Stimulated activated naive CD4-positive, alpha-beta T cell (primary cell): Measurements from ENCODE around the gene UROS.

Experiments
- DNase-seq, 6 experiments: peaks; one replicate each; lab custom pipeline; 2025; lab: John Stamatoyannopoulos, UW

Gene UROS

DNA sequence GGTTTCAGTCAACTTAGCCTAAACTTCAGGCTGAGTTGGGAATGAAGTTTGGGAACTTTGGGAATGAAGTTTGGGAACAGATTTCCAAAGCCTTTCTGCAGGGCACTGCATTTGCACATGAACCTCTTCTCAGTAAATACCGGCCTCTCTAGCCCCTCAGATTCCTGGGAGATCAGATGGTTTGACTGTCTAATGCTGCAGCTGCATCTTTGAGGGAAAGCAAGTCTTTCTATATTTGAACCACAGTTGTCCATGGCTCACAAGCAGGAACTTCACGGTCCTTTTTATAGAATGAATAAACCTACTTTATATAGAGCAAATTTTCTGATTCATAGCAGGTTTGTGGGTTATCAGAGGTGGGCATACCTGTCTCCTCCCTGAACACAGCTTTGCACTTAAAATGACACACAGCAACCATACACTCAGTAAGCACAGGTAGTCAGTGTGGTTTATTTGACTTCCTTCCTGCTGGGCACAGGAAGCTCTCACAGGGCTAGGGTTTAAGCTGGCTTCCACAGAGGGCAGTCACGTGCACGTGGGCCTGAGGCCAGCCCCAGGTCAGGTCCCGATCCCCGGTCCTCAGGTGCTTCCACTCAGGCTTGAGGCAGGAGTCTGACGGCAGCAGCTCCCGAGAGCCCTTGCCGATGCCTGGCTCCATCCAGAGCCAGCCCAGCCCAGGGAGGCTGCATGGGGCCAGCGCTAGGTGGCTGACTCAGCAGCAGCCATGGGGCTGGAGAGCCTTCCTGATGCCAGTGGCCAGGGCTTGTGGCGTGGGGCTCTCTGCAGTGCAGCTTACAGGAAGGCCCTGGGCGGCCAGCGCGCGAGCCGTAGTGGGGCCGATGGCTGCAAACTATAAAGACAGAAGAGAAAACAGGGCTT is 34.7 kb downstream of the UROS start:
- DNase-seq: no peak

GRCh38 chr10:125785791-125786190 is 37.3 kb downstream of the UROS start:
- DNase-seq: no peak

DNA sequence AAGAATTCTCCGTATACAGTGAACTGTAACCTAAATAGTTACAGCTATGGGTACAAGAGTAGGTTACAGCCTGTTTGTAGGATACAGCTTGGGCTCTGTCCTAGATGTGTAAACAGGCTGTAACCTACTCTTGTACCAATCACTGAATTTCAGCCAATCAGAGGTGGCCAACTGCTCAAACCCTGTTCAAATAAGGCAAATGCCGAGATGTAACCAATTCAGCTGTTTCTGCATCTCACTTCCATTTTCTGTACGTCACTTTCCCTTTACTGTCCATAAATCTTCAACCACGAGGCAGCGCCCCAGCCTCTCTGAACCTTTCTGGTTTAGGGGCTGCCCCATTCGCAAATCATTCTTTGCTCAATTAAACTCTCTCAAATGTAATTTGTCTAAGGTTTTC is 39.1 kb downstream of the UROS start:
- DNase-seq: no peak

DNA sequence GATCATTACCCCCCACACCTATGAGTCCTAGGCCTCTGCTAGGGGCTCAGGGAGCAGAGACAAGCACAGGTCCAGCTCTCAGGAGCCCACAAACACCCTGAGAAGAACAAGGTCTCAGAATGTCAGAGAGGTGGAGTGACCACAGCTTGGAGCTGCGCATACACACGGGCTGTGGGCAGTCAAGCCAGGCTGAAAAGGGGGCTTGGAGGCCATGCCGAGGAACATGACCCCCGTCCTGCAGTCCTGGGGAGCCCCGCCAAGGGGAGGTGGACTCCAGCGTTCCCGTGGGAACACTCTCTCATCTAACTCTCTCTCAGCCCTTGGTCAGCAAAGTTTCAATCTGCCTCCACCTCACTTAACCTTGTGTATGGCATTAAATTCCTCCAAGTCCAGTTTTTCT is 39.6 kb downstream of the UROS start:
- no peak for DNase-seq

DNA sequence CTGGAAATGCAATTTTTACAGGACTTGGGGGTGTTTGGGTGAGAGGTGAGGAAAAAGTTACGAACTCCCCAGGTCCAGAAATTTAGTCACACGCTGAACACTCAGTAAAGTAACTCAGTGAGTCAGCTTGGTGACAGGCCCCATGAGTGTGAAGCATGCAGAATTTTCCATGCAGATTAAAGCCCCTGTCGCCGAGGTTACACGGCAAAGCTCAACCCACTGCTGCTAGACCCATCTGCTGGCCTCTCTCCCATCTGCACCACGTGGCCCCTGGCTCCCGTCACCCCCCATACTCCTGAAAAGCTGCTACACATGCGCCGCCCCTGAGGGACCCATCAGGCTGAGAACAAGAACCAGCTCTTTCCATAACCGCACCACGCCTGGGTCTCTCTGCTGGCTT is 40.4 kb downstream of the UROS start:
- no peak for DNase-seq

- no peak for DNase-seq
Measured at GRCh38 chr10:125782054-125782453, 41.0 kb downstream of the UROS start.

DNA sequence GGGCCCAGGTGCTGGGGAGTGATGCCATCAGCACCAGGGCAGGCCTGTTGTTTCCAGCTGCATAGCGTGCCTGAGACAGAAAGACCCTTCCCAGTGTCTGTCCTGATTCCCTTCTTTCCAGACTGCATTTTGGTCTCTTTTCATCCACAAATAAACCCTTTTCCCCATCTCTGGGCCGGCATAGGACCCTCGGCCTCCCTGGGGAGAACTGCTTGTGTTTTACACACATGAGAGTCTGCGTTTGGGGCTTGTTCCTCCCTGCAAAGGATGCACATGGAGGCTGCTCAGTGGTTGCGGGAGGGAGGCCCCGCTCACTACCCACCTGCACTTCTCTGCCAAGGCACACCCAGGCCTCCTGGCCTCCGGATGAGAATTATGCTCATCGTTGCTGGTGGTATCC is 41.7 kb downstream of the UROS start:
- no peak for DNase-seq

DNA sequence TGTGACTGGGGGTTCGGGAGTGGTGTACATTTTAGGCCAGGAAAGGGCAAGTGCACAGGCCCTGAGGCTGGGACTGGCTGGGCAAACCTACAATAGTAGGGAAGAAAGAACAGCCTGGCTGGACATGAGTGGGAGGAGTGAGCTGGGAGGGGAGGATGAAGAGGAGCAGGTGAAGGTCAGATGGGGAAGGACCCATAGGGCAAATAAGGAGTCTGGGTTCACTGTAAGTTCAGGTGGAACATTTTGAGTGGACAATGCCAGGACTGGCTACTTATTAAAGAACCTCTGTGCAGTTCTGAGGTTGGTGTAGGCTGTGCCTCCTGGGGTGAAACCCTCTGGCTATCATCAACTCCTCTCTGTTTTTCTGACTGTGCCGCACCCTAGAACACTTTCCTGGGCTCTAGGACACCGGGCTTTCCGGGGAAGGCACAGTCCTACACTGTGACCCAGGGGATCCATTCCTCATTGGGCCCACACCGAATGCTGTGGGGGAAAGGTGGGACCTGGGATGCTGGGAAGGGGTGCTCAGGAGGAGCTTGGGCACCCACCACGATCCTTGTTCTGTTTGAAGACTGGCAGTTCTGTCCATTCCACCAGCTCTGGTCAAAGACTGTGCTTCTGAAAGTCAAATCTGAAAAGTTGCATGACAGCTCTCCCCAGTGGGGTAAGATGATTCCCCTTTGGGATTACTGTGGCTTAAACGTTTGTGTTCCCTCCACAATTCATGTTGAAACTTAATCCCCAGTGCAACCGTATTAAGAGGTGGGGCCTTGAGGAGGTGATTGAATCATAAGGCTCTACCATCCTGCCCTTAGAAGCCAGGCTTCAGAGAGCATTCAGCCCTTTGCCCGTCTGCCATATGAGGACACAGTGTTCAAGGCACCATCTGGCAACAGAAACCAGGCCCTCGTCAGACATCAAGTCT is 43.4 kb downstream of the UROS start:
- DNase-seq: no peak

DNA sequence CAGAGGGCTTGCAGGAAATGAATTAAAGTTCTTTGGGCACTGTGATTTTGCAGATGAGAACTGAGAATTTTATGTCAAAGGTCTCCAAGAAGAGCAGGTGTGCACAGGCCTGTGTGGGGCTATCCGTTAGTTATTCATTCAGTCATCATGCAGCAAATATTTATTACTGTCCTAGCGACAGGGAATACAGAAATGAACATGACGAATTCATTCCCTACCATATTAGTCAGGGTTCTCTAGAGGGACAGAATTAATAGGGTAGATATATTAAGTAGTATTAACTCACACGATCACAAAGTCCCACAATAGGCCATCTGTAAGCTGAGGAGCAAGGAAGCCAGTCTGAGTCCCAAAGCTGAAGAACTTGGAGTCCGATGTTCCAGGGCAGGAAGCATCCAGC is 44.5 kb downstream of the UROS start:
- DNase-seq: no peak

- no peak for DNase-seq
Measured at GRCh38 chr10:125777806-125778205, 45.3 kb downstream of the UROS start.

DNA sequence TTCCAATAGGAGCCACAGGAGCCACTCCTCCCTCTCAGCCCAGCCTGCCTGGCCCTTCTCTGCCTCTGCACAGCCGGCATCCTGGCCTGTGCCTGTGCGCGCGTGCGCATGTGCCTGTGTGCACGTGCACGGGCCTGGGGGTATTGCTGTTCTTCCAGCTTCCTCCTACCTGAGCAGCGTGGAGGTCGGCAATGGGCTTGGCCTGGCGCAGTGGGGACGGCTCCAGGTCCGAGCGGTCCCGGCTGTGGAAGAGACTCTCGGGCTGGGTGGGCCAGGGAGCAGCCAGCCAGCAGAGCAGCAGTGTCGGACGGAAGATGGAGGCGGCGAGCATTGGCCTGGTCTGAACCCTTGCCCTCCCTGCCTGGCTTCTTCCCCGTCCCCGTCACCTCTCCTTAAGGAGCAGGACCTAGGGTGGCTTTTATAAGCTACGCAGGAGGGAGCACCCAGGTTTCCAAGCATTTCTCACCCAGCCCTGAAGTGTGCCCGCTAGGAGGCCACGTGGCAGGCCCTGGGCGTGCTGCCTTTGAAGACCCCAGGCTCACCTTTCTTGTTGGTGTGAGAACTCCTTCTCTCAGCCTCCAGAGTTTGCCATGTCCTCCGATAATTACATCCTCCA is 47.5 kb downstream of the UROS start, which contains the start of gene MMP21:
MMP21 (minus strand) TSS at position 331 of the 616 bp plus-strand sequence; CDS start at position 331, 0 bp downstream.
- DNase-seq: no peak

DNA sequence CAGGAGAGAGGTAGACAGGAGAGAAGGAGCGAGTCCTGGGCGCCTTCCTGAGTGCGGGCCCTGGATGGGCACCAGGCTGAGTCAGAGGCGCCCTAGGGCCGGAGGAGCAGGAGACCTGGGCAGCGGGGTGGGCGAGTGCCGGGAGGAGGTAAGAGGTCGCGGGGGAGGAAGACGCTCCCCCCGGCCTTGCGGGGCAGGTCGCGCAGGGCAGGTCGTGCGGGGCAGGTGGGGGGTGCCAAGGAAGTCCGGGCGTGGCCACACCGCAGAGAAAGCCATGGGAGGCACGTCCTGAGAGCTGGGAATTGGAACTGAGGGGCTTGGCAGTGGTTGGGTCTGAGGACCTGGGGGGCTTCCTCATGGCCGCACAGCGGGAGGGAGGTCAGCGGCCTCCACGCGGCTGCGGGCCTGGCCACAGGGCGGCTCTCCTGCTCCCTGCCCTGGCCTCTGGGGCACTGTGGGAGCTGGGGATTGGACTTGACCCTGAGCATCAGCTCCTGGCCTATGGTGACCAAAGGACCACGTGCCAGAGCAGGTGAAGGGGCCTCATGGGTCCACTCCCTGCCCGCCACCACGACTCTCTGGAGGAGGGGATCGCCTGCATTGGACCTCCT is 48.4 kb downstream of the UROS start:
- DNase-seq: no peak

DNA sequence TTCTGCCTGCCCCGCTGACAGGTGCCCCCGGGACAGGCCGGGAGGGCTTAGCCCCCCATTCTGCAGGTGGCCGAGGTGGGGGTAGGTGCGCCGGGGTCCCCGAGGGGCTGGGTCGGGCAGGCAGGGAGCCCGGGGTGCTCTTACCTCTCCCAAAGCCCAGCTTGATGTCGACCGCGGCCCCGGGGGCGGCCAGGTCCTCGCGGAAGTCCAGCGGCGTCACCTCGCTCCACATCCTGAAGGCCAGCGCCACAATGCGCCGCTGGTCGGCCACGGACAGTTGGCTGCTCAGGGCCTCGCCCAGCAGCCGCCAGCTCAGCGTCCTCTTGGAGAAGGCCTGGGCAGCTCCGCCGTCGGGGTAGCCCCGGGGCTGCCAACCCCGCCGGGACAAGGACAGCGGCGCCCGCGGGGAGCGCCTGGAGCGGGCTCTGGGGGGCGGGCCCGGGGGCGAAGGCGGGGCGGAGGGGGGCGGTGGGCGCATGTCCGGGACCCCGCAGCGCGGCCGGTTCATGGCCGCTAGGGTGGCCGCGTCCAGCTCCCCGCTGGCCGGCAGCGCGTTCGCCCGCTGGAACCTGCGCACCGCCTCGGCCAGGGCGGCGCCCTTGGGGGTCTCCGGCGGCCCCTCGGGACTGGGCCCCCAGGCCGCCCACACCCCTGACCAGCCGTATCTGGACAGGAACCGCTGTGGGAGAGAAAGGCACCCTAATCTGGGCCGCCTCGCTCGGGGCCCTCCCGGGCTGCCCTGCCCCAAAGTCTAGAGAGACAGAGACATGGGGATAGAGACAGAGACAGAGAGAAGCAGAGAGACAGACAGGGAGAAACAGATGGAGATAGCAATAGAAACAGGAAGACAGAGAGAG is 49.1 kb downstream of the UROS start:
- no peak for DNase-seq

- no peak for DNase-seq
Measured at GRCh38 chr10:125772864-125773180, 50.2 kb downstream of the UROS start.

- DNase-seq: no peak
Measured at GRCh38 chr10:125772112-125772863, 50.8 kb downstream of the UROS start.

DNA sequence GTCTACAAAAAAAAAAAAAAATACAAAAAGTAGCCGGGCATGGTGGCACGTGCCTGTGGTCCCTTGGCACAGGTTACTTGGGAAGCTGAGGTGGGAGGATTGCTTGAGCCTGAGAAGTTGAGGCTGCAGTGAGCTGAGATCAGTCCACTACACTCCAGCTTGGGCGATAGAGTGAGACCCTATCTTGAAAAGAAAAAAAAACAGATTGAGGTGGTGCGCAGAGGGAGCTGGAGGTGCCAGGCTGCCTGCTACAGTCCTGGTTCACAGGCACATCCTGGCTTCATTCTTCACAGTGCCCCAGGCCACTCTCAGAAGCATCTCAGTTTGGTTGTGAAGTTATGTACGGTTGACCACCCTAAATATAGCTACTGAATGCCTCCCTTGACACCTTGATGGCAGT is 52.2 kb downstream of the UROS start:
- DNase-seq: no peak

DNA sequence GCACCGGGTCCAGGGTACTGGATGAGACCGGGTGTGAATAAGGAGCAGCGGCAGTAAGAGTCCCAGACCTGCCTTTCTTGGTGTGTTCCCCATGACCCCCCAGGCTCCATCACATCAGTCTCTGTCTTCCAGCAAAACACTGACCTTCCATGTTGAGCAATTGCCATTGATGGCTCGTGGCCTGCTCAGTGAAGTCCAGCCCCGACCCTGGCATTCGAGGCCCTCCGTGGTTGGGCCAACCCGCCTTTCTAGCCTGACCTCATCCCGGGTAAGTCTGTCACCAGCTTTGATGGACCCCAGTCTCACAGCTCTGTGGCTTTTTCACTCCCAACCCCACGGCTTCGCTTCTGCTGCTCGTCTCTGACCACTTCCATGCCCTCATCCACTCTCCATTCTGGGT is 53.9 kb downstream of the UROS start:
- no peak for DNase-seq

DNA sequence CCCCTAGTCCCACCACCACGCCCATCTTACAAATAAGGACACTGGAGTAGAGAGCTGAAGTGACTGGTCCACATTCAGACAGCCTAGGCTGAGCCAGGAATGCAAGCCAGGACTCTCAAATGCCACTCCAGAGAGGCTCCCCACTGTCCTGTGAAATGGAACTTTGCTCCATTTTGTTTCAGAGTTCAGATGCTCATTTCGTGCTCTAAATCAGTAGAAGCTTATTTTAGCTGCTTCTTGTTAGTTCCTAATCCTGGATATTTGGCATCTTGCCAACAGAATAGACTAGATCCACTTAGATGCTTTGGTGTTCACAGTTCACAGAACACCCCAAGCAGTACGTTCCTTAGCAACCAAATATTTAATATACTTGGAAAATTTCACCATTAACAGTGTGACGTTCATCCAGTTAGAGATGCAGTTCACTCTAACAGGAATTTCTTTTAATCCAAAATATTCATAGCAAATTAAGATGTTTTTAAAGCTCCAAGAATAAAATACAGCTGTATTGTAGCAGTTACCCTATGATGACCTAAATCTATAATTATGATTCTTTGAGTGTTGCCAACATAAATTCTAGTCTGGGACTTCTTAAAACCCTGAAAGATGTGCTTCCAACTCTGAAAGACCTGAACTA is 54.7 kb downstream of the UROS start:
- DNase-seq: no peak

DNA sequence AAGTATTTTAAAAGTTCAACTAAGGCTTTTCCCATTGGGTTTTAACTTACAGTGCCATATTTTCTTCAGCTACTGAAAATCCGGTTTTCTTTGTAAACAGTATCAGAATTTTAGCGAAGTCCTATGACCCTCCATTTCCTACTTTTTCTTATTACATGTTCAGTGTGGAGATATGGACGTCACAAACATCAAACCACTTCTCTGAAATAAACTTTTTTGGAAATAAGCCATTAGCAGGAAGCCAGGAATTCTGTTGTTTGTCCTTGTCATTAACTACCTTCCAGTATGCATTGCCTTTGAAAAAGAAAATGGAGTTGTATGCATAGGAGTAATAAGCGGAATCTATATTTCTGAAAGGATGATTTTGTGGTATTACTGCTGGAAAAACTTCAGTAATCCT is 56.5 kb downstream of the UROS start:
- no peak for DNase-seq

- DNase-seq: no peak
Measured at GRCh38 chr10:125765835-125766234, 57.2 kb downstream of the UROS start.
